SK-N-SH treated with all-trans-retinoic acid at 6 μM for 48 hours (cell line): ENCODE measurements around the gene SOX10.

Experiments
- ATAC-seq: fragments of 200-7000 bp; cut with Tn5 transposase; 3 replicates; pipeline ENCODE4 v1.9.1; 2020; ENCODE audit warnings: mild to moderate bottlenecking, moderate library complexity
- ARNTL ChIP-seq: fragments of 450-650 bp; formaldehyde crosslinking; IDR thresholded peaks from 2 replicates; pipeline ENCODE4 v1.5.0; 2020; ENCODE audit warnings: low read depth, mild to moderate bottlenecking, moderate library complexity, borderline replicate concordance
- CSDC2 ChIP-seq: fragments of 250-450 bp; sonication (Bioruptor Pico); IDR thresholded peaks from 2 replicates; pipeline ENCODE4 v1.5.0; 2020; ENCODE audit warnings: mild to moderate bottlenecking, moderate library complexity
- ESRRG ChIP-seq: fragments of 250-450 bp; sonication (Bioruptor Pico); IDR thresholded peaks from 2 replicates; pipeline ENCODE4 v1.6.1; 2021; ENCODE audit warnings: mild to moderate bottlenecking
- GLIS3 ChIP-seq: fragments of 250-450 bp; sonication (Bioruptor Pico); IDR thresholded peaks from 2 replicates; pipeline ENCODE4 v1.5.0; 2020; ENCODE audit warnings: mild to moderate bottlenecking, moderate library complexity
- OSR1 ChIP-seq: fragments of 250-450 bp; sonication (Bioruptor Pico); IDR thresholded peaks from 2 replicates; pipeline ENCODE4 v1.8.0; 2022; ENCODE audit warnings: moderate library complexity, mild to moderate bottlenecking, inconsistent platforms
- RARB ChIP-seq: fragments of 250-450 bp; sonication (Bioruptor Pico); IDR thresholded peaks from 2 replicates; pipeline ENCODE4 v1.8.0; 2021; ENCODE audit warnings: mild to moderate bottlenecking, moderate library complexity
- SNAI2 ChIP-seq: fragments of 250-450 bp; sonication (Bioruptor Pico); IDR thresholded peaks from 2 replicates; pipeline ENCODE4 v1.5.0; 2020; ENCODE audit warnings: mild to moderate bottlenecking, moderate library complexity
- TCF4 ChIP-seq: fragments of 250-450 bp; sonication (Bioruptor Pico); IDR thresholded peaks from 2 replicates; pipeline ENCODE4 v1.8.0; 2021; ENCODE audit warnings: mild to moderate bottlenecking, moderate library complexity, borderline replicate concordance
- TOX ChIP-seq: fragments of 250-450 bp; sonication (Bioruptor Pico); IDR thresholded peaks from 2 replicates; pipeline ENCODE4 v1.8.0; 2021; ENCODE audit warnings: mild to moderate bottlenecking, moderate library complexity, borderline replicate concordance
- ZC3H10 ChIP-seq: fragments of 250-450 bp; sonication (Bioruptor Pico); IDR thresholded peaks from 2 replicates; pipeline ENCODE4 v1.5.1; 2021; ENCODE audit warnings: mild to moderate bottlenecking, moderate library complexity
- ZFP3 ChIP-seq: fragments of 250-450 bp; sonication (Bioruptor Pico); IDR thresholded peaks from 2 replicates; pipeline ENCODE4 v1.5.0; 2020; ENCODE audit warnings: mild to moderate bottlenecking, moderate library complexity
- ZNF565 ChIP-seq: fragments of 450-650 bp; formaldehyde crosslinking; conservative IDR thresholded peaks from 2 replicates; pipeline ENCODE4 v1.5.0; 2020; ENCODE audit warnings: low read depth, mild to moderate bottlenecking, moderate library complexity
- ZNF70 ChIP-seq: fragments of 450-650 bp; formaldehyde crosslinking; IDR thresholded peaks from 2 replicates; pipeline ENCODE4 v1.5.0; 2020; ENCODE audit warnings: mild to moderate bottlenecking, moderate library complexity
- ZNF8 ChIP-seq: fragments of 450-650 bp; formaldehyde crosslinking; IDR thresholded peaks from 2 replicates; pipeline ENCODE4 v1.5.0; 2020; ENCODE audit warnings: mild to moderate bottlenecking, moderate library complexity
- TF ChIP-seq, protein P1 (sequence below): fragments of 250-450 bp; sonication (Bioruptor Pico); IDR thresholded peaks from 2 replicates; pipeline ENCODE4 v1.5.0; 2020; ENCODE audit warnings: mild to moderate bottlenecking, moderate library complexity
- TF ChIP-seq, protein P2 (sequence below): fragments of 250-450 bp; sonication (Bioruptor Pico); IDR thresholded peaks from 2 replicates; pipeline ENCODE4 v1.5.1; 2021; ENCODE audit warnings: mild to moderate bottlenecking, moderate library complexity
- TF ChIP-seq, protein P3 (sequence below): fragments of 250-450 bp; sonication (Bioruptor Pico); IDR thresholded peaks from 2 replicates; pipeline ENCODE4 v1.8.0; 2021; ENCODE audit warnings: low read depth, mild to moderate bottlenecking, moderate library complexity, borderline replicate concordance
- TF ChIP-seq, protein P4 (sequence below): fragments of 250-450 bp; sonication (Bioruptor Pico); IDR thresholded peaks from 2 replicates; pipeline ENCODE4 v1.5.1; 2020; ENCODE audit warnings: low read depth, mild to moderate bottlenecking, moderate library complexity

Gene SOX10

DNA sequence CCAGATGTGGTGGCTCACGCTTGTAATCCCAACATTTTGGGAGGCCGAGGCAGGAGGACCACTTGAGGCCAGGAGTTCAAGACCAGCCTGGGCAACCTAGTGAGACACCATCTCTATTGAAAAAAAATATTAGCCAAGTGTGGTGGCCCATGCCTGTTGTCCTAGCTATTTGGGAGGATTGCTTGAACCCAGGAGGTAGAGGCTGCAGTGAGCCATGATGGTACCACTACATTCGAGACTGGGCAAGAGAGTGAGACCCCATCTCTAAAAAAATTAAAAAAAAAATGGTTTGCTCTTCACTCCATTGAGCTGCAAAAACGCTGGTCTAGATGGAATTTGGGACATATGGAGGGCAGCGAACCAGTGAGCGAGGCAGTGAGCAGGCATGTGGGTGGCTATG, 21.6 kb upstream of the SOX10 start:
- TF ChIP-seq TOX (CRISPR knock-in tag) (no peak), SNAI2 (CRISPR knock-in tag) (no peak), ZNF8 (CRISPR knock-in tag) (no peak), RARB (no peak), ZNF70 (CRISPR knock-in tag) (no peak), CSDC2 (CRISPR knock-in tag) (no peak), GLIS3 (no peak), ESRRG (CRISPR knock-in tag) (no peak)
- TF ChIP-seq, protein P1, sequence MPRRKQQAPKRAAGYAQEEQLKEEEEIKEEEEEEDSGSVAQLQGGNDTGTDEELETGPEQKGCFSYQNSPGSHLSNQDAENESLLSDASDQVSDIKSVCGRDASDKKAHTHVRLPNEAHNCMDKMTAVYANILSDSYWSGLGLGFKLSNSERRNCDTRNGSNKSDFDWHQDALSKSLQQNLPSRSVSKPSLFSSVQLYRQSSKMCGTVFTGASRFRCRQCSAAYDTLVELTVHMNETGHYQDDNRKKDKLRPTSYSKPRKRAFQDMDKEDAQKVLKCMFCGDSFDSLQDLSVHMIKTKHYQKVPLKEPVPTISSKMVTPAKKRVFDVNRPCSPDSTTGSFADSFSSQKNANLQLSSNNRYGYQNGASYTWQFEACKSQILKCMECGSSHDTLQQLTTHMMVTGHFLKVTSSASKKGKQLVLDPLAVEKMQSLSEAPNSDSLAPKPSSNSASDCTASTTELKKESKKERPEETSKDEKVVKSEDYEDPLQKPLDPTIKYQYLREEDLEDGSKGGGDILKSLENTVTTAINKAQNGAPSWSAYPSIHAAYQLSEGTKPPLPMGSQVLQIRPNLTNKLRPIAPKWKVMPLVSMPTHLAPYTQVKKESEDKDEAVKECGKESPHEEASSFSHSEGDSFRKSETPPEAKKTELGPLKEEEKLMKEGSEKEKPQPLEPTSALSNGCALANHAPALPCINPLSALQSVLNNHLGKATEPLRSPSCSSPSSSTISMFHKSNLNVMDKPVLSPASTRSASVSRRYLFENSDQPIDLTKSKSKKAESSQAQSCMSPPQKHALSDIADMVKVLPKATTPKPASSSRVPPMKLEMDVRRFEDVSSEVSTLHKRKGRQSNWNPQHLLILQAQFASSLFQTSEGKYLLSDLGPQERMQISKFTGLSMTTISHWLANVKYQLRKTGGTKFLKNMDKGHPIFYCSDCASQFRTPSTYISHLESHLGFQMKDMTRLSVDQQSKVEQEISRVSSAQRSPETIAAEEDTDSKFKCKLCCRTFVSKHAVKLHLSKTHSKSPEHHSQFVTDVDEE (CRISPR knock-in tag) = no peak
- TF ChIP-seq, protein P2, sequence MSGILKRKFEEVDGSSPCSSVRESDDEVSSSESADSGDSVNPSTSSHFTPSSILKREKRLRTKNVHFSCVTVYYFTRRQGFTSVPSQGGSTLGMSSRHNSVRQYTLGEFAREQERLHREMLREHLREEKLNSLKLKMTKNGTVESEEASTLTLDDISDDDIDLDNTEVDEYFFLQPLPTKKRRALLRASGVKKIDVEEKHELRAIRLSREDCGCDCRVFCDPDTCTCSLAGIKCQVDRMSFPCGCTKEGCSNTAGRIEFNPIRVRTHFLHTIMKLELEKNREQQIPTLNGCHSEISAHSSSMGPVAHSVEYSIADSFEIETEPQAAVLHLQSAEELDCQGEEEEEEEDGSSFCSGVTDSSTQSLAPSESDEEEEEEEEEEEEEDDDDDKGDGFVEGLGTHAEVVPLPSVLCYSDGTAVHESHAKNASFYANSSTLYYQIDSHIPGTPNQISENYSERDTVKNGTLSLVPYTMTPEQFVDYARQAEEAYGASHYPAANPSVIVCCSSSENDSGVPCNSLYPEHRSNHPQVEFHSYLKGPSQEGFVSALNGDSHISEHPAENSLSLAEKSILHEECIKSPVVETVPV (CRISPR knock-in tag) = no peak
- ATAC-seq = no peak

DNA sequence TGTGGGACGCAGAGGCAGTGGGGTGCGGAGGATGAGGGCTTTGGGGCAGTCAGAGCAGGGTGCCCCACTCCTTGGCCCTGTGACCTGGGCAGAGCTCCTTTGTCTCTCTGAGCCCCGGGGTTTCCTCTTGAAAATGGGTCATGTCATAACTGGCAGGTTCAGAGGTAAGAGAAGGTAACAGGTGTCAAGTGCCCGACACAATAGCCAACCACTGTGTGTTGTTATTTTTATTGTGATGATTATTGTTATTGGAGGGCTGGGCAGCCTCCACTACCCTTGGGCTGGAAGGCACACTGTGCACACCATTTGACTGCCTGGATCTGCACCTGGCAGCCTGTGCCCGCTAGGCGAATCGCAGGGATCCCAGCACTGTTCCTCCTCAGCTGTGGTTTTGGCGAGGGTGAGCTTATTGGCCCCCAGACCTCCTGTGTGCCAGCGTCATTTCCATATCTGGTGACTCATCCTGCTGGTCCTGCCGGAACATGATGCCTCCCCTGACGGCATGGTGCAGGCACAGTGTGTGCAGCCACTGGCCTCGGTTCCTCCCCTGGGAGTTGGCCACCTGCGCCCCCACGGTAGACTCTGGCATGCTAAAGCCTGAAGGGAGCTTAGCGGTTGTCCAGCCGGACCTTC, 15.4 kb upstream of the SOX10 start:
- ATAC-seq = peak; percentile 74

DNA sequence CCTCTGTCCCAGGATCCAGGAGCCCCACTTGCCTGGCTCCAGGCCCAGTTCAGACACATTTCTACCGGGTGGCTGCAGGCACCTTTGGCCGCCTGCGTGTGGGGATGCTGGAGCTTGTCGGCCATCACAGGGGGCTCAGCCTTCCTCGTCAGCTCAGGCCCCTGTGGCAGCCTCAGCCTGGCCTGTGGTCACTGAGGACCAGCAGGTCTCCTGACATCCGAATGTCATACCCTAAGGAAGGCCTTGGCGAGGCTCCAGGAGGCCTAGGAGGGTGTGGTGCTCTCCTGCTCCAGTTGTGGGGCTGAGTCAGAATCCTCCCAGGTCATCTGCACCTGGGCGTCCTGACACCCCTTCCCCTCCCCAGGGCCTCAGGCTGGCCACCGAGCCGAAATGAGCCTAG, 14.9 kb upstream of the SOX10 start:
- TF ChIP-seq ZNF565 (CRISPR knock-in tag) (no peak), ZNF70 (CRISPR knock-in tag) (no peak), ARNTL (CRISPR knock-in tag) (no peak), CSDC2 (CRISPR knock-in tag) (no peak), TOX (CRISPR knock-in tag) (no peak), ZC3H10 (CRISPR knock-in tag) (no peak), TCF4 (CRISPR knock-in tag) (no peak), ZNF8 (CRISPR knock-in tag) (no peak), GLIS3 (no peak), ZFP3 (CRISPR knock-in tag) (no peak), OSR1 (no peak)
- TF ChIP-seq, protein P1 (CRISPR knock-in tag) = no peak
- TF ChIP-seq, protein P3, sequence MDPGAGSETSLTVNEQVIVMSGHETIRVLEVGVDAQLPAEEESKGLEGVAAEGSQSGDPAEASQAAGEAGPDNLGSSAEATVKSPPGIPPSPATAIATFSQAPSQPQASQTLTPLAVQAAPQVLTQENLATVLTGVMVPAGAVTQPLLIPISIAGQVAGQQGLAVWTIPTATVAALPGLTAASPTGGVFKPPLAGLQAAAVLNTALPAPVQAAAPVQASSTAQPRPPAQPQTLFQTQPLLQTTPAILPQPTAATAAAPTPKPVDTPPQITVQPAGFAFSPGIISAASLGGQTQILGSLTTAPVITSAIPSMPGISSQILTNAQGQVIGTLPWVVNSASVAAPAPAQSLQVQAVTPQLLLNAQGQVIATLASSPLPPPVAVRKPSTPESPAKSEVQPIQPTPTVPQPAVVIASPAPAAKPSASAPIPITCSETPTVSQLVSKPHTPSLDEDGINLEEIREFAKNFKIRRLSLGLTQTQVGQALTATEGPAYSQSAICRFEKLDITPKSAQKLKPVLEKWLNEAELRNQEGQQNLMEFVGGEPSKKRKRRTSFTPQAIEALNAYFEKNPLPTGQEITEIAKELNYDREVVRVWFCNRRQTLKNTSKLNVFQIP (CRISPR knock-in tag) = no peak
- TF ChIP-seq, protein P4, sequence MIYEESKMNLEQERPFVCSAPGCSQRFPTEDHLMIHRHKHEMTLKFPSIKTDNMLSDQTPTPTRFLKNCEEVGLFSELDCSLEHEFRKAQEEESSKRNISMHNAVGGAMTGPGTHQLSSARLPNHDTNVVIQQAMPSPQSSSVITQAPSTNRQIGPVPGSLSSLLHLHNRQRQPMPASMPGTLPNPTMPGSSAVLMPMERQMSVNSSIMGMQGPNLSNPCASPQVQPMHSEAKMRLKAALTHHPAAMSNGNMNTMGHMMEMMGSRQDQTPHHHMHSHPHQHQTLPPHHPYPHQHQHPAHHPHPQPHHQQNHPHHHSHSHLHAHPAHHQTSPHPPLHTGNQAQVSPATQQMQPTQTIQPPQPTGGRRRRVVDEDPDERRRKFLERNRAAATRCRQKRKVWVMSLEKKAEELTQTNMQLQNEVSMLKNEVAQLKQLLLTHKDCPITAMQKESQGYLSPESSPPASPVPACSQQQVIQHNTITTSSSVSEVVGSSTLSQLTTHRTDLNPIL = no peak
- TF ChIP-seq, all 23 proteins: peak for 0
- no peak for ATAC-seq

More for the DNA sequence above, 15.4 kb upstream of the SOX10 start:
- TF ChIP-seq GLIS3 = no peak
- TF ChIP-seq, protein P4 = no peak
